PC-9 (cell line): ENCODE results near the gene TIFAB.

Experiments
- CTCF ChIP-seq: fragments of 200-600 bp; sonication (generic); conservative IDR thresholded peaks from 2 replicates; pipeline ENCODE4 v1.6.1; 2017; ENCODE audit warnings: mixed run types, antibody characterized with exemption, mild to moderate bottlenecking, moderate library complexity
- EZH2 ChIP-seq: fragments of 200-600 bp; sonication (generic); IDR thresholded peaks from 2 replicates; pipeline ENCODE4 v1.8.0; 2017; ENCODE audit warnings: antibody characterized with exemption, low read depth

- TF ChIP-seq CTCF = no peak
- TF ChIP-seq EZH2 = no peak
Observed at GRCh38 chr5:135448071-135448739, 3.9 kb downstream of the TIFAB start.
